Skeletal muscle tissue (tissue), 4 donors: ENCODE data around the gene STK38. TPM values are rescaled to one million over a fixed set of nuclear protein-coding genes. Genes with fewer than 3 reads are reported as not detected.

Experiments
- H3K27ac ChIP-seq: one replicate; pipeline ENCODE4 v1.7.0; 2013; ENCODE audit warnings: mild to moderate bottlenecking, low read depth, low read length, inconsistent platforms
- H3K27me3 ChIP-seq, 3 donors: one replicate each; pipeline ENCODE4 v1.7.0; 2013; ENCODE audit warnings: low read length in 3 of 3; ENCODE audit not compliant: control insufficient read depth in 3 of 3, insufficient read depth in 3 of 3
- H3K36me3 ChIP-seq, 3 donors: one replicate each; pipeline ENCODE4 v1.7.0; 2013; ENCODE audit warnings: low read length in 3 of 3; ENCODE audit not compliant: control insufficient read depth in 3 of 3, insufficient read depth in 3 of 3
- H3K4me1 ChIP-seq, 3 donors: one replicate each; pipeline ENCODE4 v1.7.0; 2013; ENCODE audit warnings: low read length in 3 of 3, mild to moderate bottlenecking in 3 of 3; ENCODE audit not compliant: control insufficient read depth in 3 of 3, insufficient read depth in 3 of 3
- H3K4me3 ChIP-seq, 3 donors: one replicate each; pipeline ENCODE4 v1.7.0; 2013; ENCODE audit warnings: low read length in 3 of 3
- H3K9ac ChIP-seq, 3 donors: one replicate each; pipeline ENCODE4 v1.7.0; 2013; ENCODE audit warnings: low read length in 3 of 3, mild to moderate bottlenecking in 3 of 3, moderate library complexity in 2 of 3, low read depth in 1 of 3
- H3K9me3 ChIP-seq, 3 donors: one replicate each; pipeline ENCODE4 v1.7.0; 2013; ENCODE audit warnings: low read length in 3 of 3; ENCODE audit not compliant: control insufficient read depth in 3 of 3
- total RNA-seq: library from RNA; depleted of rRNA; stranded (reverse); fragments of >200 nt; gene quantifications from one replicate; pipeline ENCODE4 v1.2.3, GENCODE V29; 2014
- donor health status: Osteomylitis.

The STK38 gene
- total RNA-seq, 1 donor from 2014 or later = 16.2 TPM

DNA sequence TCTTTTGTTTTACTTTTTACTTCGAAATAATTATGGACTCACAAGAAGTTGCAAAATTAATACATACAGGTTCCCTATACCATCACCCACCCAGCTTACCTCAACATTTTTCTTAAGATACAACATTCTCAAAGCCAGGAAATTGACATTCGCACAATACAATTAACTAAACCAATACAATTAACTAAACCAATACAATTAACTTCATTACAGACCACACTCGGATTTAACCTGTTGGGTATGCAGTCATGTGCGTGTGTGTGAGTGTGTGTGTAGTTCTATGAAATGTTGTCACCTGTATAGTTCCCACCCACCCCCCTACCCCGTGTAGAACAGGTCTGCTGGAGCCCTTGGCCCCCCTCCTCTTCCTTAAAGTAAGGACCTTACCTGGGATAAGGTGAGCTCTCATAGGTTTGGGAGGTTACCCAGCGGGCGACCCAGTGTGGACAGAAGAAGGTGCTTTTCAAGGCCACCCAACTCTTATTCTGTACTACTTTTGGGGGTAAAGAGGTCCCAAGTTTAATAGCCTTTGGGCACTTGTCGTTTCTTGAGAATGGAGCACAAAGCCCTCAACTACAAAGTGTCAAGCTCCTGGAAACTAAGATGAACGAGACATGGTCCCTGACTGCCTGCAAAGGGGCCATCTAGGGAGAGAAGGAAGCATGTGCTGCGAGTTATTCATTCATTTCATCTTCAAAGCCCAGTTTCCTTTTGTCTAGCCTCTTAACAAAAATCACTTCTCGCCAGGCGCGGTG, 544 bp upstream of the STK38 start:
- peak overlapping the region; percentile 94 to 98 (median 95) for H3K4me3 ChIP-seq
- no peak overlapping the region for H3K9ac ChIP-seq
- peaks cover 16 to 24% (median 16%) of the 10 kb centered on the region in 3 donors for H3K4me1 ChIP-seq
- H3K27ac ChIP-seq = no peak overlapping the region
- peaks cover 0 to 3% (median 0%) of the 10 kb centered on the region in 3 donors for H3K36me3 ChIP-seq
- no peaks in the 10 kb centered on the region for H3K27me3 ChIP-seq
- H3K9me3 ChIP-seq = no peaks in the 10 kb centered on the region

DNA sequence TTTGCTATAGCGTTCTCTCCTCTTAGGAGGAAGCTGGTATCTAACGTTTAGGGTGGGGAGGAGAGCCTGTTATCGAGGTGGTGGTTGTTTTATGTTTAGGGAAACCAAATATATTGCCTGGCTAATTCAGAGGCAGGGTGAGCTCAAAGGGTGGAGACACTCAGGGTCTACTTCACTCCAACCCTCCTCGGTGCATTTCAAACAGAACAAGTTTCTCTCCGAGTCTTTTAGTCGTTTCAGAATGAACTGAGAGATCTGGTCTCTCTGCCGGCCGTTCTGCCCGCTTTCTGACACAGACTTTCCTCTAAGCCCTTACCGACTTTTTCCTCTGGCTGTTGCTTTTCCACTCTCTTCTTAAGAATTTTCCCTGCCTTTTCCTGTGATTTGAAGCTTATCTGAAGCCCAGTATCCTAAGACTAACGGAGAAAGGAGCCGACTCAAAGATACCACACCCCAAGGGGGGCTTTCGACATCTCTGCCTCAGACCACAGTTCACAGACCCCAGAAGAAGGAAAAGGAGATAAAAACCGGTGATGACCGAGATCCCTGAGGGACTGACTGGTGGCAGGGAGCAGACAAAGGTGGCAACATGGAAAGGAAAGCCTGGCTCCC, 865 bp downstream of the STK38 start:
- Histone ChIP-seq H3K4me3 (peak overlapping the region; percentile 94 to 98 (median 95)), H3K36me3 (peaks cover 0 to 3% (median 0%) of the 10 kb centered on the region in 3 donors), H3K4me1 (peaks cover 16 to 24% (median 16%) of the 10 kb centered on the region in 3 donors), H3K27me3 (no peaks in the 10 kb centered on the region), H3K27ac (peak overlapping the region; percentile 92), H3K9me3 (no peaks in the 10 kb centered on the region), H3K9ac (peak overlapping the region; percentile 92 to 98 (median 93))

DNA sequence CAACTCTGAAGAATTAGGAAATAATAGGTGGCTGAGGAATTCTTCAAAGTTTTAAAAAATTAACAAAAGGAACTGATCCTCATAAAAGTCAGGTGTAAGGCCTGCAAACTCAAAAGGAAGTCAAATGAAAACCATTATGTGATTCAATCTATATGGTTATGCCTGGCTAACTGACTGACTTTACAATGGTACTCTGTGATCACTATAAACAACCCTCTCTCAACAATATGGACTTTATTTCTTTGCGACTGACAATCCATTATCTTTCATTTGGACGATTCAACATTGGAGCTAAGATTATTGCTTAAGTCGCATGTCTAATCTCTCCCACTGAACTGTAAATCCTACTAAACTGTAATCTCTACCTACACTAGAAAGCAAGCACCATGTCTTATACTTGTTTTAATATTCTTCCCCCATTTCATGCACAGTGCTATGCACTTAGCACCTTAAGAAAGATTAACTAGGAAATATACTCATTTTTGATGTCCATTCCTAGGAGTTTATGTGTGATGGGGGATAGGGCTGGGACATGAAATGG, 1.4 kb downstream of the STK38 start:
- Histone ChIP-seq H3K4me3 (peak overlapping the region; percentile 94 to 98 (median 95)), H3K27me3 (no peaks in the 10 kb centered on the region), H3K9me3 (no peaks in the 10 kb centered on the region), H3K27ac (peak overlapping the region; percentile 92), H3K4me1 (peaks cover 16 to 24% (median 16%) of the 10 kb centered on the region in 3 donors), H3K36me3 (peaks cover 0 to 3% (median 2%) of the 10 kb centered on the region in 3 donors), H3K9ac (peak overlapping the region; percentile 92 to 98 (median 93))

DNA sequence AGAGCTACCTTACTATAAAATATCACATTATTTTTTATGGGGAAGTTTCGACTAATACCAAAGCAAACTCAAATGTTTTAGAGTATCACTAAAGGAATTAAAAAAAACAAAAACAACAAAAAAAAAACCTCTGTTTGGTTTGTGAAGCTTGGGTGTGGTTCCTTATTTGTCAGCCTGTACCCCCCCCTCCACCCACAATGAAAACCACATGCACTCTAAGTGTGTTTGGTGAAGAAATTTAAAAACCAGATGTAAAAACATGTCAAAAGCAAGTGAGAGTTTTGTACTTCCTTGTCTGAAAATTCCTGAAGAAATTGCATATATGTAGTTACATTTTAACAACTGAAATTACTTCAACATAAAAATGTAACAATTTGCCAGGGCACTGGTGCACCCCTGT, 3.1 kb downstream of the STK38 start:
- no peaks in the 10 kb centered on the region for H3K27me3 ChIP-seq
- peaks cover 16 to 24% (median 16%) of the 10 kb centered on the region in 3 donors for H3K4me1 ChIP-seq
- H3K27ac ChIP-seq = no peak overlapping the region
- peak overlapping the region in 1 of 3 donors; percentile 2 for H3K4me3 ChIP-seq
- peak overlapping the region in 1 of 3 donors; percentile 4 for H3K9ac ChIP-seq
- H3K36me3 ChIP-seq = peaks cover 3 to 12% (median 9%) of the 10 kb centered on the region in 3 donors
- H3K9me3 ChIP-seq = no peaks in the 10 kb centered on the region

DNA sequence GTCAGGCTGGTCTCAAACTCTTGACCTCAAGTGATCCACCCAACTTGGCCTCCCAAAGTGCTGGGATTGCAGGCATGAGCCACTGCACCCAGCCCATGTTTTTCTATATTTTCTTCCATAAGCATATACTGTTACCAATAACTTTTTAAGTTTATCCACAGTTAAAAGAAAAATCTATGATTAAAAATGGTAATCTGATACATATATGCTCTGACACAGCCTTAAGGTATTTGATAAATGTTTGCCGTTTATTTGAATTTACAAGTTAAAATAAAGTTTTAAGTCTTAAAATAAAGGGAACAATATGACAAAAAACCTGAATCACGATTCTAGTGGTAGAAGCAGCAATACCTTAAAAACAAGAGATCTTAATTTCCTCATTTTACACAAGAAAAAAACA, 5.2 kb downstream of the STK38 start:
- Histone ChIP-seq H3K9me3 (no peaks in the 10 kb centered on the region), H3K4me1 (peaks cover 16 to 24% (median 16%) of the 10 kb centered on the region in 3 donors), H3K36me3 (peaks cover 1 to 18% (median 15%) of the 10 kb centered on the region in 3 donors), H3K9ac (no peak overlapping the region), H3K4me3 (no peak overlapping the region), H3K27ac (no peak overlapping the region), H3K27me3 (no peaks in the 10 kb centered on the region)

DNA sequence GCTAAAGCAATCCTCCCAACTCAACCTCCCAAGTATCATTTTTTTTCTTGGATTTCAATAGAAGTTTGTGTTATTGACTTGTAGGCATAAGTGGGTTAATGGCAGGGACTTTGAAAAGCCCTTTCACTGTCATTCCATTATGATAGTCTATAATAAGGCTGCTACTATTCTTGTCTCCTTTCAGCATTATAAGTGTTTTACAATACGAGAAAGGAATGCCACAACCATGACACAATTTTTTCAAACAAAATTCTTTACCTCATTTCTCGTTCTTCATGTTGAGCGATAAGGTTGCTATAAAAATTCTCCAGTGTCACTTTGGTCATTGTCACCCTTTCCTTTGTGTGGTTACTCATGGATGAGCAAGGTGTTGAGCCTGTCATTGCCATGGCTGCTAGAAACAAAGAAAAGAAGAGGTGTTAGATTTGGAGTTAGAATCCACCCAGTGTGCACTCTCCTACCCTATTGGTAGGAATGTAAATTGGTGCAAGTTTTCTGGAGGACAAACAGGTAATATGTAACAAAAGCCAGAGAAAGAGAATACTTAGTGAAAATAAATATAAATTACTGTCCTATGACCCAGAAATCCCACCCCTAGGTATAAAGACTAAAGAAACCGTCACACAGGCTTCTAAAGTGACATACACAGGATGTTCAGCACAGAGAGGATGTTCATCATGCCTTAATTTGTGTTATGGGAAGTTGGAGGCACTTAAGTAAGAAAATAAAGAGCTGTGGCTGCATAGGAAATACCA, 7.3 kb downstream of the STK38 start:
- H3K9ac ChIP-seq = no peak overlapping the region
- H3K4me1 ChIP-seq = peaks cover 5 to 6% (median 5%) of the 10 kb centered on the region in 3 donors
- H3K27ac ChIP-seq = no peak overlapping the region
- peaks cover 3 to 18% (median 15%) of the 10 kb centered on the region in 3 donors for H3K36me3 ChIP-seq
- no peak overlapping the region for H3K4me3 ChIP-seq
- H3K9me3 ChIP-seq = no peaks in the 10 kb centered on the region
- no peaks in the 10 kb centered on the region for H3K27me3 ChIP-seq

DNA sequence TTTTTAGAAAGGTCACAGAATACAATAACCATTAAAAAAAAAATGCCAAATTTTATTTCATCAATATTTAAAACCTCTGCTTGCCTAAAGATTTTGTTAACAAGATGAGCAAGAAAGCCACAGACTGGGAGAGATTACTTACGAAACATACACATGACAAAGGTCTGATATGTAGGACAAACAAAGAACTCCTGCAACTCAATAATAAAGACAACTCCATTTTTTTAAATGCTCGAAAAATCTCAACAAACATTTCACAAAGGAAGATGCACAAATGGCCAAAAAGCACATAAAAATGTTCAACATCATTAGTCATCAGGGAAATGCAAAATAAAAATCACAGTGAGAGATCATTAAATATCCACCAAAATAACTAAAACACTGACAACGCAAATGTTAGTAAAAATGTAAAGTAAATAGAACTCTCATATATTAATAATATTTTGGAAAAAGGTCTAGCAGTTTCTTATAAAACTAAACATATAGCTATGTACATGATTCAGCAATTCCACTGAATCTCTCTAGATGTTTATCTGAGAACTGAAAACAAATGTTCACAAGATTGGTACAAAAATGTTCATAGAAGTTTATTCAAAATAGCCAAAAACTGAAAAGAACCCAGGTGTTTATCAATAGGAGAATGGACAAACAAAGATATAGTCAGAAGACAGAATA, 10.3 kb downstream of the STK38 start:
- Histone ChIP-seq H3K4me1 (no peaks in the 10 kb centered on the region), H3K27ac (no peak overlapping the region), H3K36me3 (peaks cover 3 to 18% (median 15%) of the 10 kb centered on the region in 3 donors), H3K9ac (no peak overlapping the region), H3K9me3 (no peaks in the 10 kb centered on the region), H3K4me3 (no peak overlapping the region), H3K27me3 (no peaks in the 10 kb centered on the region)

DNA sequence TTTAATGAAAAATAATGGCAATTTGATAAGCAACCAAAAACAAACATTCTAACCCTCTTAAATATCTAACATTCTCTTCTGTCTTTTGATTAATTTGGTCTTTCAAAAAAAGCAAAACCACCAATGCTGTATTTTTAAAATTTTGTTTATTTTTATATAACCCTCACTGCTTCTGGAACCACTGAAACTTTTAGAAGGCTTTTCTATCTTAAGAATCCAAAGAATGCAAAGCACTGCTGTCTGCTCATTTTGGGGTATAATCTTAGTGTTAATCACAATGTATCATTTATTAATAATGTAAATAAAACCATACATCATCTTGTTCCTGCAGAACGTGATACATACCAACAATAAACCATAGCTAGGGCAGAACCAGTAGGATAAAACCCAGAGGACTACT, 14.0 kb downstream of the STK38 start:
- peaks cover 2 to 3% (median 3%) of the 10 kb centered on the region in 3 donors for H3K36me3 ChIP-seq
- H3K4me3 ChIP-seq = no peak overlapping the region
- peaks cover 2% of the 10 kb centered on the region in 3 donors for H3K4me1 ChIP-seq
- H3K27me3 ChIP-seq = no peaks in the 10 kb centered on the region
- H3K27ac ChIP-seq = no peak overlapping the region
- no peaks in the 10 kb centered on the region for H3K9me3 ChIP-seq
- H3K9ac ChIP-seq = no peak overlapping the region

DNA sequence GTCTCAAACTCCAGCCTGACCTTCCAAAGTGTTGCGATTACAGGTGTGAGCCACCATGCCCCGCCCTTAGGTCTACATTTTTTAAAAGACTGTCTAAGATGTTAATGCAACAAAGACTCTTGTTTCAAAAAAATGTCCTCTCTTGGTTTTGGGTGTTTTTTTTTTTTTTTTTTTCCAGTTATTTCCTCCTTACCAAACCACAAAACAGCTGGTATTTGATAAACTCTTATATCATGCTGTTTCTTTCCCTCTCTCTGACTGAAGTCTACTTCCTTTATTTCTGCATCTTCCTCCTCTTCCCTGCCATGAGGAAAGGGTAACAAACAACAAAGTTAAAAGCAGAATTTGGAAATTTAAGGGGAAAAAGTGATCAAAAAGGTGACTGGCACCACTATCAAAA, 21.2 kb downstream of the STK38 start:
- Histone ChIP-seq H3K27ac (no peak overlapping the region), H3K36me3 (peaks cover 12 to 15% (median 12%) of the 10 kb centered on the region in 3 donors), H3K4me3 (no peak overlapping the region), H3K9me3 (no peaks in the 10 kb centered on the region), H3K27me3 (no peaks in the 10 kb centered on the region), H3K9ac (no peak overlapping the region), H3K4me1 (peaks cover 5 to 7% (median 7%) of the 10 kb centered on the region in 3 donors)
